Measurements from ENCODE around the gene FKBP7. TPM values are rescaled to one million over a fixed set of nuclear protein-coding genes. Genes with fewer than 3 reads are reported as not detected.
"Not testable (repeated sequence)": the region's sequence is repeated elsewhere in the genome, so short reads cannot be mapped to it uniquely, and the experiment has no call there.

The FKBP7 gene, protein sequence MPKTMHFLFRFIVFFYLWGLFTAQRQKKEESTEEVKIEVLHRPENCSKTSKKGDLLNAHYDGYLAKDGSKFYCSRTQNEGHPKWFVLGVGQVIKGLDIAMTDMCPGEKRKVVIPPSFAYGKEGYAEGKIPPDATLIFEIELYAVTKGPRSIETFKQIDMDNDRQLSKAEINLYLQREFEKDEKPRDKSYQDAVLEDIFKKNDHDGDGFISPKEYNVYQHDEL
- total RNA-seq = 16.0 and 17.3 TPM in 2 replicates

DNA sequence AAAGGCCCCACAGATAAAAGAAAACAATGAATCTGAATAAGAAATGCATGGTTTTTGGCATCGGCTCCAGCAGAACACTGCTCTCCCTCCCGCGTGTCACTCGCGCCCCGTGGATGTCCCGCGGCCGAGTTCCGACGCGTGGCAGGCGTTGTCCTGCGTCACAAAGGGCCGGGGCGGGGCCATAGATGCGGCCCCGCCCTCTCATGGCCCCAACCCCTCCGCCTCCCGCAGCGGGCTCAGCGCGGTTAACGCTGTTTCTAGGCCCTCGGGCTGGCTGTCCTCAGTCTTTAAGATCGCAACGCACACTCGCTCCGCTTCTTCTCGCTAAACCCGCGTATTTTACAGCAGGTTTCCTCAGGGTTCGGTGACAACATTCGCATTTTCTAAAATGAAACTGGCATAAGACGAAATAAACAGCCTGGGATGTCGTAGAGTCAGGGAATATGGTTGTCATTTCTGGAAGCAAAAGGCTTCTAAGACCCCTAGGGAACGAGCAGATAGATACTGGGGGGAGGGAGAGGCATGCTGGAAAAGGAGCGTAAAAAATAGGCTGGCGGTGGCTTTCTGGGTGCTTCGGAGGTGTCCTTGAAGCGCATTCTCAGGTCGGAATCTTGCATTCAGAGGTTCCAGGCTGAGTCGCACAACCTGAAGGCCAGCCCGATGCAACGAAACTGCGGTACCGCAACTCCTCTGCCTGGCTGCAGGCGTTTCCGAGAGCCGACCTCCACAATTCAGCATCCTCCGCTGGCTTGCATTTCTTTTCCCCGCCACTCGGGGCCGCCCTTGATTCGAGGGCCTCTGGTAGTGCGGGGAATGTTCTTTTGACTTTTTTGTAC is at the start of gene FKBP7:
FKBP7 (minus strand) TSS at position 162 of the 836 bp plus-strand sequence; CDS start at position 61, 101 bp downstream.
- DNase-seq (ENCODE audit: low read depth in 2 of 2) = peak; percentile 57 to 84

DNA sequence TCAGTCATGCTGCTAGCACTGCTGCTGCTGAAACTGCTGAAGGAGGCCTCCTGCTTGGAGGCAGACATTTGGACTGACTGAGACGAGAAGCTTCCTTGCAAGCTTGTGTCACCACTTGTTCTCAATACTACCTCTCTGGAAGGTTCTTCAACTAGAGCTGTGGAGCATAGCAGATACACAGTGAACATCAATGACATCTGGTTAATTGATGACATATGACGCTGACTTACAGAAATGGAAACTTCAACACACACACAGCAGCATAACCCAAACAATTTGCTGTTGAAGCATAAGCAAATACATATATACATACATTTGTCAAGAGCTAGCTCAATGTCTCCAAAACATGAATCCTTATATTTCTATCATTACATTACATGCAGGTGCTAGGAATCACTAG is 49.2 kb upstream of the FKBP7 start:
- no peak for DNase-seq (ENCODE audit: low read depth in 2 of 2)

DNA sequence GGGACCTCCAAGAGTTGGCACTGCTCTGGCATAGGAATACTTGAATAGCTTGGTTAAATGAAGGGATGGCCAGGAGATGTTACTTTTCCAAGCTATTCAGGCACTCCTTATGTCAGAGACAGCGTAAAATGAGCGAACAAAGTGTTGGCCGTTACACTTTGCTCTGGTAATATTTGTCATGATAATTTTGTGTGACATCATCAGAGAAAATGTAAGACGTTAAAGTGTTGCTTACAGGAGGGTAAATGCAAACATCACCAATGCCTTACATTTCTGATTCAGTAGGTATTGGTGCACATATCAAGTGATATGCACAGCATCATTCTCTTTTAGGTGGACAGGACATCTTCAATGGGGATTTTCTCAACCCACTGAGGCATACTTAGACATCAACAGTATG is 47.9 kb upstream of the FKBP7 start:
- no peak for DNase-seq (ENCODE audit: low read depth in 2 of 2)

DNA sequence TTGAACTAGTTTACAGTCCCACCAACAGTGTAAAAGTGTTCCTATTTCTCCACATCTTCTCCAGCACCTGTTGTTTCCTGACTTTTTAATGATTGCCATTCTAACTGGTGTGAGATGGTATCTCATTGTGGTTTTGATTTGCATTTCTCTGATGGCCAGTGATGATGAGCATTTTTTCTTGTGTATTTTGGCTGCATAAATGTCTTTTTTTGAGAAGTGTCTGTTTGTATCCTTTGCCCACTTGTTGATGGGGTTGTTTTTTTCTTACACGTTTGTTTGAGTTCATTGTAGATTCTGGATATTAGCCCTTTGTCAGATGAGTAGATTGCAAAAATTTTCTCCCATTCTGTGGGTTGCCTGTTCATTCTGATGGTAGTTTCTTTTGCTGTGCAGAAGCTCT is 47.1 kb upstream of the FKBP7 start:
- DNase-seq (ENCODE audit: low read depth in 2 of 2) = not testable (repeated sequence)

DNA sequence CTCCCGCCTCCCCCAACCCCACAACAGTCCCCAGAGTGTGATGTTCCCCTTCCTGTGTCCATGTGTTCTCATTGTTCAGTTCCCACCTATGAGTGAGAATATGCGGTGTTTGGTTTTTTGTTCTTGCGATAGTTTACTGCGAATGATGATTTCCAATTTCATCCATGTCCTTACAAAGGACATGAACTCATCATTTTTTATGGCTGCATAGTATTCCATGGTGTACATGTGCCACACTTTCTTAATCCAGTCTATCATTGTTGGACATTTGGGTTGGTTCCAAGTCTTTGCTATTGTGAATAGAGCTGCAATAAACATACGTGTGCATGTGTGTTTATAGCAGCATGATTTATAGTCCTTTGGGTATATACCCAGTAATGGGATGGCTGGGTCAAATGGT is 46.6 kb upstream of the FKBP7 start:
- DNase-seq (ENCODE audit: low read depth in 2 of 2) = not testable (repeated sequence)

DNA sequence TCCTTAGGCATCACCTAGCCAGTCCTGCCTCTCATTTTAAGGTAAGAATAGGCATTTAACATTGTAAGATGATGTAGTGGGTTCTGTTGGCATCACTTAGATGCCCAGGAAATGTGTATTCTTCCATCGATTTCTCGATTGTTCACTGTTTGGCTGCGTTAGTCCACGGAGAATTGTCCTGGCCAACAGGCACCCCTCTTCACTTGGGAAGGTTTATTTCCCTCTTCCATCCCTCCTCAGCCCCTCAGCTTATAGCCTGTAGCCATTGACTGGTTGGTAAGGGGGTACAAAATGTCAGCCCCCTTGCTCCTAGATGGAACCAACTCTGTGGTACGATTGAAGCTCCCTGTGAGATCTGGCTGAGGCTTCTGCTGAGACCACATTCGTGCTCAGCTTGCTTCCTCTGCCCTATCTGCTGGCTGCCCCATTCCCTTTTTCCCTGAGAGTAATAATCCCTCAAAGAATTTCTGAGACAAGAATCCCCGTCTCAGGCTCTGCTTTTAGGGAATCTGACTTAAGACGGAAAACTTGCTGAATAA is 45.3 kb upstream of the FKBP7 start:
- DNase-seq (ENCODE audit: low read depth in 2 of 2) = peak in 1 of 2 donors; percentile 6

DNA sequence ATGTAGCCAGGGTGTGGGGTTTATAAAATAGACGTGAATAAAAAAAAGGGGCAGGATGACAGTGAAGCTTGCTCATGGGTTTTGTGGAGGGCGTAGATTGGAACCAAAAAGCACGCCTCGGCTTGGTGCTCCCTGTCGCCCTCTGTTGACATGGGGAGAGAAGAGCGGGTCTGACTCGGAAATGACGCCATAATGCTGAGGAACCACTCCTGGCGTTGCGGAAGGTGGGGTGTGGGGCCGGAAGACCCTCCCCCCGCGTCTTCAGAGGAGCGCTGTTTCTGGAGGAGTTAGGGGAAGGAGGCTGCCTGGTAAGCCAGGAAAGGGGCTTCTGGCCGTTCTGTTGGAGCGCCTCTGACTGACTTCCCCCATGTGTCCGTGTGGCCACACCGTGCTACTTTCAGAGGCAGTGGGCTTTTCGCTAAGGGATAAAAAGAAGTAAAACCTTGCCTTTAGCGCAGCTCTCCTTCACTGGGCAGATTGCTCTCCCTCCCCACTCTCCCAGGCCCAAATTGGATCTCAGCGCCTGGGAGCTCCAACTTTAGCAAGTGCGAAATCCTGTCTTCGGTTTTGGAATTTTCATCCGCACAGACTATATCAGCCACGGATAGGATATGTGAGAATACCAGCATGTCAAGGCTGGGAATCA is 44.7 kb upstream of the FKBP7 start:
- peak; percentile 33 to 82 for DNase-seq (ENCODE audit: low read depth in 2 of 2)

DNA sequence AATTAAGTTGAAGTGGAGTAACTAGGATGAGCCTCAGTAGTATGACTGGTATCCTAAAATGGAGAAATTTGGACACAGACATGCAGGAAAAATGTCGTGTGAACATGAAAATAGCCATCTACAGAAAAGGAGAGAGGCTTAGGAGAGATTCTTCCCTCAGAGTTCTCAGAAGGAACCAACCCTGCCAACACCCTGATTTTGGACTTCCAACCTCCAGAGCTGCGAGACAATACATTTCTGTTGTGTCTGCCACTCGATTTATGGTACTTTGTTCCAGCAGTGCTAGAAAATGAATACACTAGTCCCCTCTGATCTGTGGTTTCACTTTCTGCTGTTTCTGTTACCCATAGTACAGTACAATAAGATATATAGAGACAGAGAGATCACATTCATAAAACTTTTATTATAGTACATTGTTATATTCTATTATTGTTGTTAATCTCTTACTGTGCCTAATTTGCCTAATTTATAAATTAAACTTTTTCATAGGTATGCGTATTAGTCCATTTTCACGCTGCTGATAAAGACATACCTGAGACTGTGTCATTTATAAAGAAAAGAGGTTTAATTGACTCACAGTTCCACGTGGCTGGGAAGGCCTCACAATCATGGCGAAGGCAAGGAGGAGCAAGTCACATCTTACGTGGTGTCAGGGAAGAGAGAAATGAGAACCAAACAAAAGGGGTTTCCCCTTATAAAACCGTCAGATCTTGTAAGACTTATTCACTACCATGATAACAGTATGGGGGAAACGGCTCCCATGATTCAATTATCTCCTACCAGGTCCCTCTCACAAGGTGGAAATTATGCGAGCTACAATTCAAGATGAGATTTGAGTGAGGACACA is 43.1 kb upstream of the FKBP7 start:
- no peak for DNase-seq (ENCODE audit: low read depth in 2 of 2)

DNA sequence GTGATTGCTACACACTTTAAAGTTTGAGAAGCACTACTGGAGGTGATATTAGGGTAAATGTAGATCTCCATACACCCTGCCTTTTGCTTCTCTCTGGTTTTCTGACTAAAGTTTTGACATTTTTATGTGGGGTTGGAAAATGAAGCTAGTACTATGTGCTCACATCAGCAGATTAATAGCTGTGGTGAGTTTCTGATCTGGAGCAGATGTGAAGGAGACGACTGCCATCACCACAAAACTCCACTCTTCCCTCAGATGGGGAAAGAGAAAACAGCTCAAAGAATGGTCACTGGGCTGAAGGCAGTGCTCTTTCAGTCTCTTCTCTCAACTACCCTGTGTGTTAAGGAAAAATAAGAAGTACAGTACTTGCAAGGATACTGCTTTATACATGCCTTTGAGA is 39.1 kb upstream of the FKBP7 start:
- DNase-seq (ENCODE audit: low read depth in 2 of 2) = no peak

DNA sequence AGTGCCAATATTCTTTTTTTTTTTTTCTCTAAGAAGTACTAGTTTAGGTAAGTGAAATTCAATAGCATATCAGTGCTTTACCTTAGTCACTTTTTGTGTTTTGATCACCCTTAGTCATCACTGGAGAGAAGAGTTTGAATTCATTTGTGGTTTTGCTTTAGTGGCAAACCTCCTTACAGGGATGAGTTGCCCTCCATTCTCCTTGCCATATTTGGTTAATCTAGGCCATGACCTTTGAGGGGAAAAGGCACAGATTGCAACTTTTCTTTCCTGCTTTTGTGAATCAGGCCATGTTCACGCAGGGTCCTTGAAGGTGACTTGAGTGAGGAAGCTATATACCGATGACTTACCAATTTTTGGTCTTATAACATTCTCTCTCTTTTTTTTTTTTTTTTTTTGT is 36.3 kb upstream of the FKBP7 start:
- DNase-seq (ENCODE audit: low read depth in 2 of 2) = no peak

DNA sequence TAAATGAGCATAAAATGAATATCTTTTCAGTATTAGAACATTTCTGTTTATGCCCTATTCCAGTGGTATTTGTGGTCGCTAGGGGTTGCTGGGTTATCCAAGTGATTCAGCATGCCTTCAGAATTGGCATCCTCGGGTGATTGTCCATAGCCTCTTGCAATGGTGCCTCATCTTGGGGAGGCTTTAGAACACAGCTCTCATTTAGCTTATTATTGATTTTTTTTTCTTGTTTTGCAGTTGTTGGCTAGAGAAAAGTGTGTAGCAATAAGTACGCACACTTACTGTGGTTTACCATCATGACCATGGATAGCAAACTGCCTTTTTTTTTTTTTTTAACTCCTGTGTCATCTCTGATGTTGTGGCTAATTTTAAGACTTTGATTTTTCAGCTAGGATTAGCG is 35.5 kb upstream of the FKBP7 start:
- DNase-seq (ENCODE audit: low read depth in 2 of 2) = no peak

DNA sequence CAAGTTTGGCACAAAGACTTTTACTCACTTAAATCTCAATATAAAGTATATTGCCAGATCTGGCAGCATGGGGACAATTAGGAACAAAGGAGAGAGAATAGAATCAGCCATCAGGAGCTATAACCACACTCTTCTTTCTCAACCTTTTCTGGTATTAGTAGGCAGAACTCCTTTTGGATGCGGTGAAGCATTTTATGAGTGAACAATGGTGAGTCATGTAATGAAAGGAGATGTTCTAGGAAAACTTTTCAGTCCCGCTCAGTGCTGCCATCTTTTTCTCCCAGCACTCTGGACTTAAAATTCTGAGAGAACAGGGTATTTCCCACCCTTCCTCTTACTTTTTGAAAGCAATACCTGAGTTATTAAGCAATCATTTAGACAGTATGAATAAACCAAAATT is 34.1 kb upstream of the FKBP7 start:
- DNase-seq (ENCODE audit: low read depth in 2 of 2) = no peak

DNA sequence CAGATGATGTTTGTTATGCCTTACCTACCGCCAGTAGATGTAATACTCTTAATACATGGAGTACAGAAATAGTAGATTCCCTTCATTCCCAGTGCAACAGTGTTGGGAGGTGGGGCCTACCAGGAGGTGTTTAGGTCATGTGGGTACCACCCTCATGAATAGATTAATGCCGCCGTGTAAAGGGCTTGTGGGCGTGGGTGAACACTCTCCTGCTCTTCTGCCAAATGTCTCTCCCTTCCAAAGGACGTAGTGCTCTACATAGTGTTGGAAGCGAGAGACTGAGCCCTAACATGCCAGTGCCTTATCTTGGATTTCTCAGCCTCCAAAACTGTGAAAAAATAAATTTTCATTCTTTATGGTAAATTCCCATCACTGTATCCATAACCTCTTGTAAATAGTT is 32.0 kb upstream of the FKBP7 start:
- DNase-seq (ENCODE audit: low read depth in 2 of 2) = no peak

DNA sequence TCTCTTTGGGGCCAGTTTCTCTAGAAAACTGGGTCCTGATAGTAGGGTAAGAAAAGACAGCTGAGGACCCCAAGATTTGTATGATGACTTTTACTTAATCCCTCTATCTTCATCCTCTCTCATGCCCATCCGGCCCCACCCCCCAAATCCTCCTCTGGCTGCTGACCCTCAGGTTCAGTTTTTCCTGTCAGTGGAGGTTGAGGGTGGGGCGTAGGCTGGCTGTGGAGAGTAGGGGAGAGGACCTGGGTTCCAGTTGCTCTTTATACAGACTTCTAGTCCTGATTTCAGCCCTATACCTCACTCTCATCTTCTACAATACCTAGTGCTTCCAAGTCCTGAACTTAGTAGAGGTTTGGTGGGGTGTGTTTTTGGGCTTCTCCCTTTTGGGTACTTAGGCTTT is 30.2 kb upstream of the FKBP7 start:
- no peak for DNase-seq (ENCODE audit: low read depth in 2 of 2)

DNA sequence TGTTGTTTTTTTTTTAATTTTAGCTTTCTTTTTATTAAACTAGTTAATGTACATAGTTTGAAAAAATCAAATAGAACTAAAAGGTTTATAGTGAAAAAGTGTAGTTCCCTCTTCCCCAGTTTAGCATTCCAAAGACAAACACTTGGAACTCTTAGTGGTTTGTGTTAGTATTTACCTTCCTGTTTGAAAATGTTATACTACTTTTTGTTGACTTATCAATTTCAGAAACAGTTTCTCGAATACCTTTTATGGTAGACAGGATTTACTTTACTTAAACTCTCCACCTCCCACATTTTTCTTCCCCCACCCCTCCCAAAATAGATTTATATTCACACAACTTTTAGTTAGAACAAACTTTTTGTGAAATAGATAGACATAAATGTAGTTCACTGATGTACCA is 28.5 kb upstream of the FKBP7 start:
- no peak for DNase-seq (ENCODE audit: low read depth in 2 of 2)

DNA sequence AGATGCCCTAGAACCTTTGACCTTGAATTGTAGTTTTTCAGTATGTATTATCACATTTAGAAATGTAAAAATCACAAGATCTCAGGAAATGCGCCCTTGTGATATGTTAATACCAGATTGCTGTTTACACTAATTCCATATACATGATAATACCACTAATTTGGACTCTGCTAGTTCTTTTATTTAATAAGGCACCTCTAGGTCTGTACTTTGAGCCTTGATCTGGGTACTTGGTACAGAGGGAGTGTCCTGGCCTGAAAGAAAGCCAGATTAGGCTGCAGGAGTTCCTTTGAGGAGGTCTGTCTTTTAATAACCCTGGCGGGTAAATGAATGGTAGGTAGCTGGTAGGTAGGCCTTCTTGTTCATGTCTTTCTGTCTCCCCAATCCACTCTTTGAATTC is 28.1 kb upstream of the FKBP7 start:
- no peak for DNase-seq (ENCODE audit: low read depth in 2 of 2)

DNA sequence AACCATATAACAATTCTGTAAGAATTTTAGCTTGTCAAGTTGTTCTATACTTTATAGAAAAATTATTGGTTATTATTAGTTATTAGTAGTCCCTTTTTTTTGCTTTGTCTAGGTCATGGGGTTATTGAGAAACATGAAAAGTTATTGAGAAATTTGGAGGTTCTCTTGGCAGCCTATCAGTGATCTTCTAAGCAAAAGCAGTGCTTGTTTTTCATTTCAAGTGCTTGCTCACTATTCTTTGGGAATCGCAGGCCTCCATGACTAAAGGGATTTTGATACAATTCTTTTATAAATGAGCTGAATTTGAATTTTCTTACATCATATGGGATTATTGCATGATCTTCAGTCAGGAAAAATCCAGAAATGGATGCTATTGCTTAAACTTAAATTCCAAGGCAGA is 27.7 kb upstream of the FKBP7 start:
- DNase-seq (ENCODE audit: low read depth in 2 of 2) = no peak

DNA sequence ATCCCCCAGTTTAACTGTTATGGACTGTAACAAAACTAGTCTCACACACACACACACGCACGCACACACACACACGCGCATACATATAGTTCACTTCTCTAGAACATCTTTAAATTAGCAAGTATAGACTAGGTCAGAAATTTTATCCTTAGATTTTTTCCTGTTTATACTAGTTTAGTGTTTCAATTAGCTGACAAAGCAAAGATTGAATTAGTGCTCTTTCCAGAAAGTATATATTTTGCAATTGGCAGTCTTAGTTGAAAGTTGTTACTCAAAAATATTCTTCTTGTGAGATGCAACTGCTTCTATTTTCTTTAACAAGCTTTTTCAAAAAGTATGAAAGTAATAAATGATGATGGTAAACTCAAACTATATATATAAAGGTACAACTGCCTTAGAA is 24.4 kb upstream of the FKBP7 start:
- DNase-seq (ENCODE audit: low read depth in 2 of 2) = no peak

DNA sequence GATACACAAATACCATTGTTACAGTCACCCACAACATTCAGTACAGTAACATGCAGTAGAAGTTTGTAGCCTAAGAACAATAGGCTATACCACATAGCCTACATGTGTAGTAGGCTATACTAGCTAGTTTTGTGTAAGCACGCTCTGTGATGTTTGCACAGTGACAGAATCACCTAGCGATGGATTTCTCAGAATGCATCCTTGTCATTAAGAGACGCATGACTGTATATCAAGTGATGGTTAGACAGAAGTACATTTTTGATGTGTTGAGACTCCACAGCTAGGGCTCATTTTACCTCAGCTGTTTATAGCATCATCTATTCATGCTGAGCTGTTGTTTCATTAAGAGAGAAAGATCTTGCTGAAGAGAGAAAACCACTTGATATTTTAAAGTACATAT is 21.2 kb upstream of the FKBP7 start:
- no peak for DNase-seq (ENCODE audit: low read depth in 2 of 2)

DNA sequence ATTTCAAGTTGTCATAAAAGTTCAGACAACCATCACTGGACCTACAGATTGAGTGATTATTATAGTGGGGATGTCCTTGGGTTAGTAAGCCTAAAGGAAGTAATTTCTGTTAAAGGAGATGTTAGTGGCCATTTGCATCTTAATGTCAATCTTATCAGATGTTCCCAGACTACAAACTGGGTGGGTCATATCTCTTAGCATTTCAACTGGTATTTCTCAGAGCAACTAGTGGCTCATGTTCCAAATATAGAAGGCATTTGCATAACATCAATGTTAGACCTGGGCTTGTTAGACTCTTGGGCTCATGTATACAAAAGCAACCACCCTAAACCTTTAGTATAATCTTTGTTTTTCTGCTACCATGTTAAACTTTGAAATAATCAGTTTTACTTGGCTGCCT is 19.7 kb upstream of the FKBP7 start:
- no peak for DNase-seq (ENCODE audit: low read depth in 2 of 2)

DNA sequence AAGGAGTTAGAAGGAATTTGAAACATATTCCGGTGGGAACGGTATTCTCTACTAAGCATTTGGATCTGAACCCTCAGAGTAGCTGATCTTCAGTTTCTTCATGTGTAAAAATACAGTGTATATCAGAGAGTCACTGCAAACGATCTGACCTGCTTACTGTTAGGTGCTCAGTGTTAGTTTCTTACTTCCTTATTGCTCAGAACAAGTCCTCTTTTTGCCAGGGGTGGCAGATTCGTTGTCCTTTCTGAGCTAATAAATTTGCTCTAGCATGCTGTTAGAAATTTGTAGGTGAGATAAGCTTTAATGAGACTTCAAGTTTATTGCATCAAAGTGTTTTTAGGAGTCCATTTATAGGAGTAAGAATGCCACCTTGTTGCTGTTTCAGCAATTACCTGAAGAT is 17.6 kb upstream of the FKBP7 start:
- no peak for DNase-seq (ENCODE audit: low read depth in 2 of 2)

DNA sequence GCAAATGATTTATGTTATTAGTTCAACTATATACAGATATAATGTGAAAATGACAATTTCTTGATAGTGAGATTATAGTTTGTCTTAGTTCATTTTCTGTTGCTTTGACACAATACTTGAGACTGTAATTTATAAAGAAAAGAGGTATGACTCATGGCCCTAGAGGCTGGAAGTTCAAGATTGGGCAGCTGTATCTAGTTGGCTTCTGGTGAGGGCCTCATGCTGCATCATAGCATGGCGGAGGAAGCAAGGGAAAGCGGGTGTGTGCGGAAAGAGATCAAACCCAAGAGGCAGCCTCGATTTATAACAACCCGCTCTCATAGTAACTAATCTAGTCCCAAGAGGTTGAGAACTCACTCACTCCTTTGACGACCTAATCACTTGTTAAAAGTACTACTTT is 13.2 kb upstream of the FKBP7 start:
- no peak for DNase-seq (ENCODE audit: low read depth in 2 of 2)

Data from dermis microvascular lymphatic vessel endothelial cell (primary cell).